ENCODE measurements around the gene NEK2. TPM values are rescaled to one million over a fixed set of nuclear protein-coding genes. Genes with fewer than 3 reads are reported as not detected.
"Not testable (repeated sequence)": the region's sequence is repeated elsewhere in the genome, so short reads cannot be mapped to it uniquely, and the experiment has no call there.

NEK2 gene
- total and polyA plus RNA-seq, 2 donors (not counting 1 experiment from before 2014, with no cell fraction given) = 0.09 TPM; not detected in 1

DNA sequence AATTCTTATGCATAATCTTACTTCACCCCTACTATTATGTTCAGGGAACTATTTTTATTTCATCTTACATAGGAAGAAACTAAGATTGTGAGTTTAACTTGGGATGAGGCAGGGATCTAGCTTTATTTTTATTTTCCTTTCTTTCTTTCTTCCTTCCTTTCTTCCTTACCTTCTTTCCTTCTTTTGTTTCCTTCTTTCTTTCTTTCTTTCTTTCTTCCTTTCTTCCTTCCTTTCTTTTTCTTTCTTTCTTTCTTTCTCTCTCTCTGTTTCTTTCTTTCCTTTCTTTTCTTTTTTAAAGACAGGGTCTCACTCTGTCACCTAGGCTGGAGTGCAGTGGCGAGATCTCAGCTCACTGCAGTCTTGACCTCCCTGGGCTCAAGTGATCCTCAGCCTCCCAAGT is 28.9 kb downstream of the NEK2 start:
- no peaks in the 10 kb centered on the region for H3K9me3 Mint-ChIP-seq (ENCODE audit: insufficient read depth)
- no peak overlapping the region for H3K4me3 ChIP-seq (ENCODE audit: control extremely low read depth in 1 of 5, extremely low read depth in 1 of 5, insufficient read depth in 1 of 5, low read depth in 2 of 5, low read length in 4 of 5)
- H2AFZ ChIP-seq (ENCODE audit: insufficient read depth, low read depth, low read length, poor library complexity, severe bottlenecking) = no peak overlapping the region
- H3K27me3 ChIP-seq (replicated peaks in 1 of 4; ENCODE audit: control extremely low read depth in 1 of 4, control insufficient read depth in 3 of 4, insufficient read depth in 4 of 4, low read length in 3 of 4) = peaks cover 0 to 10% (median 1%) of the 10 kb centered on the region in 4 experiments
- H3K4me1 ChIP-seq (ENCODE audit: control insufficient read depth in 2 of 2, insufficient read depth in 2 of 2, low read length in 2 of 2) = no peaks in the 10 kb centered on the region
- no peak overlapping the region for H3K4me3 Mint-ChIP-seq
- POLR2A ChIA-PET = no interaction called here
- no peak overlapping the region for H3K4me2 ChIP-seq (replicated peaks; ENCODE audit: low read depth, low read length, poor library complexity, severe bottlenecking)
- 83% methylated on average over 1 of the region's 1 CpG for WGBS (ENCODE audit: insufficient coverage)
- intact Hi-C loops (cut with micrococcal nuclease) = no loop called here
- ATAC-seq (ENCODE audit: low read depth) (no peak), DNase-seq (no peak)
- no peaks in the 10 kb centered on the region for H3K36me3 ChIP-seq (replicated peaks in 1 of 2; ENCODE audit: control extremely low read depth in 1 of 2, control insufficient read depth in 1 of 2, extremely low read depth in 1 of 2, insufficient read depth in 2 of 2, low read length in 1 of 2)
- TF ChIP-seq EZH2 (IDR thresholded peaks at IDR 0.05; ENCODE audit: borderline replicate concordance, insufficient read depth, low read depth, low read length, poor library complexity, severe bottlenecking) = no peak
- TF ChIP-seq, protein P1, sequence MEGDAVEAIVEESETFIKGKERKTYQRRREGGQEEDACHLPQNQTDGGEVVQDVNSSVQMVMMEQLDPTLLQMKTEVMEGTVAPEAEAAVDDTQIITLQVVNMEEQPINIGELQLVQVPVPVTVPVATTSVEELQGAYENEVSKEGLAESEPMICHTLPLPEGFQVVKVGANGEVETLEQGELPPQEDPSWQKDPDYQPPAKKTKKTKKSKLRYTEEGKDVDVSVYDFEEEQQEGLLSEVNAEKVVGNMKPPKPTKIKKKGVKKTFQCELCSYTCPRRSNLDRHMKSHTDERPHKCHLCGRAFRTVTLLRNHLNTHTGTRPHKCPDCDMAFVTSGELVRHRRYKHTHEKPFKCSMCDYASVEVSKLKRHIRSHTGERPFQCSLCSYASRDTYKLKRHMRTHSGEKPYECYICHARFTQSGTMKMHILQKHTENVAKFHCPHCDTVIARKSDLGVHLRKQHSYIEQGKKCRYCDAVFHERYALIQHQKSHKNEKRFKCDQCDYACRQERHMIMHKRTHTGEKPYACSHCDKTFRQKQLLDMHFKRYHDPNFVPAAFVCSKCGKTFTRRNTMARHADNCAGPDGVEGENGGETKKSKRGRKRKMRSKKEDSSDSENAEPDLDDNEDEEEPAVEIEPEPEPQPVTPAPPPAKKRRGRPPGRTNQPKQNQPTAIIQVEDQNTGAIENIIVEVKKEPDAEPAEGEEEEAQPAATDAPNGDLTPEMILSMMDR (IDR thresholded peaks at IDR 0.05) = no peak
- H3K4me1 Mint-ChIP-seq = no peaks in the 10 kb centered on the region
- H3K27ac ChIP-seq (ENCODE audit: low read length in 2 of 2) = no peak overlapping the region
- no peaks in the 10 kb centered on the region for H4K20me1 ChIP-seq (ENCODE audit: control insufficient read depth, insufficient read depth, low read length, poor library complexity, severe bottlenecking)
- peaks cover 6% of the 10 kb centered on the region for H3K27me3 Mint-ChIP-seq
- H3K79me2 ChIP-seq (ENCODE audit: control insufficient read depth, insufficient read depth, low read length) = no peaks in the 10 kb centered on the region
- no peaks in the 10 kb centered on the region for H3K9me3 ChIP-seq (ENCODE audit: control extremely low read depth in 1 of 3, control insufficient read depth in 2 of 3, insufficient read depth in 1 of 3, low read length in 2 of 3)
- CTCF ChIA-PET = interaction anchor here (1.3 kb wide), 1 partner anchor 34 kb away, joined by 3 read pairs; no protein-coding TSS in a partner anchor
- H3K27ac Mint-ChIP-seq = no peak overlapping the region
- H3K9ac ChIP-seq (ENCODE audit: low read length) = no peak overlapping the region

GRCh38 chr1:211645601-211646000 is 29.8 kb downstream of the NEK2 start:
- intact Hi-C loops (cut with micrococcal nuclease); POLR2A ChIA-PET; CTCF ChIA-PET; H3K79me2 ChIP-seq (ENCODE audit: control insufficient read depth, insufficient read depth, low read length); H2AFZ ChIP-seq (ENCODE audit: insufficient read depth, low read depth, low read length, poor library complexity, severe bottlenecking); H3K27ac ChIP-seq (ENCODE audit: low read length in 2 of 2); H3K4me1 ChIP-seq (ENCODE audit: control insufficient read depth in 2 of 2, insufficient read depth in 2 of 2, low read length in 2 of 2); H3K9me3 Mint-ChIP-seq (ENCODE audit: insufficient read depth); ATAC-seq (ENCODE audit: low read depth); H3K4me2 ChIP-seq (replicated peaks; ENCODE audit: low read depth, low read length, poor library complexity, severe bottlenecking); H3K36me3 ChIP-seq (replicated peaks in 1 of 2; ENCODE audit: control extremely low read depth in 1 of 2, control insufficient read depth in 1 of 2, extremely low read depth in 1 of 2, insufficient read depth in 2 of 2, low read length in 1 of 2); H3K27ac Mint-ChIP-seq; H3K4me3 ChIP-seq (ENCODE audit: control extremely low read depth in 1 of 5, extremely low read depth in 1 of 5, insufficient read depth in 1 of 5, low read depth in 2 of 5, low read length in 4 of 5); H3K4me3 Mint-ChIP-seq; H3K27me3 Mint-ChIP-seq; H3K27me3 ChIP-seq (replicated peaks in 1 of 4; ENCODE audit: control extremely low read depth in 1 of 4, control insufficient read depth in 3 of 4, insufficient read depth in 4 of 4, low read length in 3 of 4); H3K9me3 ChIP-seq (ENCODE audit: control extremely low read depth in 1 of 3, control insufficient read depth in 2 of 3, insufficient read depth in 1 of 3, low read length in 2 of 3); H4K20me1 ChIP-seq (ENCODE audit: control insufficient read depth, insufficient read depth, low read length, poor library complexity, severe bottlenecking); H3K4me1 Mint-ChIP-seq; DNase-seq; H3K9ac ChIP-seq (ENCODE audit: low read length): not testable (repeated sequence)
- WGBS (ENCODE audit: insufficient coverage) = 92% methylated on average over 2 of the region's 5 CpGs

Data from B cell (primary cell).